ENCODE measurements around the gene MYO1A.
A peak's percentile ranks its signal among the peaks of the same experiment; 100 is the strongest.

Gene MYO1A

DNA sequence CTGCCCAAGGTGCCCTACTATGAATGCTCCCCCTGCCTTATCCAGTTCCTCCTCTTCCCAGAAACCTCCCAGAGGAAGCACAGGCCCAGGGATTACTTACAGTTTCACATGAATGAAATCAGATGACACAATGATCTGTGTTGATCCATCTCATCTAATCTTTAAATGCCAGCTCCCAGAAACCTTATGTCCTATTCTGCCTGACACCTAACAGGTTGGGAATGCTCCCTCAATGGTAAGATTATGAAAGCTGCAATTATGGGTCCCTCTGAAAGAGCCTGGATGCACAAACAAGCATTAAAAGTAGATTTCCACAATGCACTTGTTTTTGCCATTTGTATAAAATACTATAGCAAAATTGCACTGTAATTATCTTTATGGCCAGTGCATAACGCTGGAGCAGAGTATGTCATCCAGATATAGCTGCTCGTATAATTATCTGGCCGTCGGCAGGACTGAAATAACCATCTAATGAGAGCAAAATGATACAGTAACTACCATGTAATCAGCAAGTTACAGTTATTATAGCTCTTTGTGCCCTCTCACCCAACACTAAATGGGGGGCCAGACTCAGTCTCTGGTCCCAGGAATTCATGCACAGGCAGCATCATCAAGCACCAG lies 39.2 kb downstream of the MYO1A start:
- no peak for DNase-seq (ENCODE audit: extremely low read depth, insufficient read length)
- Histone ChIP-seq H3K27me3 (replicated peaks; ENCODE audit: control insufficient read depth, insufficient read depth, low read length) (no peaks in the 10 kb centered on the region), H3K4me3 (replicated peaks; ENCODE audit: low read depth, low read length) (no peak overlapping the region), H3K36me3 (ENCODE audit: control insufficient read depth, insufficient read depth, low read length) (no peaks in the 10 kb centered on the region)
- TF ChIP-seq, protein P1, sequence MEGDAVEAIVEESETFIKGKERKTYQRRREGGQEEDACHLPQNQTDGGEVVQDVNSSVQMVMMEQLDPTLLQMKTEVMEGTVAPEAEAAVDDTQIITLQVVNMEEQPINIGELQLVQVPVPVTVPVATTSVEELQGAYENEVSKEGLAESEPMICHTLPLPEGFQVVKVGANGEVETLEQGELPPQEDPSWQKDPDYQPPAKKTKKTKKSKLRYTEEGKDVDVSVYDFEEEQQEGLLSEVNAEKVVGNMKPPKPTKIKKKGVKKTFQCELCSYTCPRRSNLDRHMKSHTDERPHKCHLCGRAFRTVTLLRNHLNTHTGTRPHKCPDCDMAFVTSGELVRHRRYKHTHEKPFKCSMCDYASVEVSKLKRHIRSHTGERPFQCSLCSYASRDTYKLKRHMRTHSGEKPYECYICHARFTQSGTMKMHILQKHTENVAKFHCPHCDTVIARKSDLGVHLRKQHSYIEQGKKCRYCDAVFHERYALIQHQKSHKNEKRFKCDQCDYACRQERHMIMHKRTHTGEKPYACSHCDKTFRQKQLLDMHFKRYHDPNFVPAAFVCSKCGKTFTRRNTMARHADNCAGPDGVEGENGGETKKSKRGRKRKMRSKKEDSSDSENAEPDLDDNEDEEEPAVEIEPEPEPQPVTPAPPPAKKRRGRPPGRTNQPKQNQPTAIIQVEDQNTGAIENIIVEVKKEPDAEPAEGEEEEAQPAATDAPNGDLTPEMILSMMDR (IDR thresholded peaks at IDR 0.05; ENCODE audit: insufficient read depth, low read length, poor library complexity, severe bottlenecking) = no peak

DNA sequence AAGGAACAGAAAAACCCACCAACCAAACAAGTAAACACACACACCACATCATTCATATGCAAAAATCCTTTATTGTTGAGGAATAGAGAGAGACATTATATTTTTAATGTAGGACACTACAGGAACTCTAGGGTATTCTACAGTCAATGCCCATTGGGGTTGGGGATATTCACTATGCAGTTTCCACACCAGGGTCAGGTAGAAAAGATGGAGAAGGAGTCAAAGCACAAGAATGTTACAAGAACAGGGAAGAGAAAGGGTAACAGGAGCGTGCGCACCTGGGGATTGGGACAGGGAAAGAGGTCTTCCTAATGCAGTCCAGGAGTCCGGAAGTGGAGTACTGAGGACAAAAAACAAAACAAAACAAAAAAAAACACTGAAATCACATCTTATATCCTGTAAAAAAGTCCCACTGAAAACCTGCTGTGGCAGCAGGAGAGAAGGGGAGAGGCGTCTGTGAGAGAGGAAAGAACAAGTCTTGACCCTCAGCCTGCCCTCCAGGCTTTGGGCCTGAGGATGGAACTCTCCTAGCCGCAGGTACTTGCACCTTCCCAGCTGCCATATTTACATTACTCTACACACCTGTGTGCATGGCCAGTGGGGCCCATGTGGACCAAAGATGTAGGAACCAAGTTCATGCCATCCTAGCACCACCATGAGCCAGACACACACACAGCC lies 39.8 kb downstream of the MYO1A start:
- no peaks in the 10 kb centered on the region for H3K27me3 ChIP-seq (replicated peaks; ENCODE audit: control insufficient read depth, insufficient read depth, low read length)
- no peak for DNase-seq (ENCODE audit: extremely low read depth, insufficient read length)
- no peak overlapping the region for H3K4me3 ChIP-seq (replicated peaks; ENCODE audit: low read depth, low read length)
- TF ChIP-seq, protein P1 (IDR thresholded peaks at IDR 0.05; ENCODE audit: insufficient read depth, low read length, poor library complexity, severe bottlenecking) = no peak
- H3K36me3 ChIP-seq (ENCODE audit: control insufficient read depth, insufficient read depth, low read length) = no peaks in the 10 kb centered on the region

DNA sequence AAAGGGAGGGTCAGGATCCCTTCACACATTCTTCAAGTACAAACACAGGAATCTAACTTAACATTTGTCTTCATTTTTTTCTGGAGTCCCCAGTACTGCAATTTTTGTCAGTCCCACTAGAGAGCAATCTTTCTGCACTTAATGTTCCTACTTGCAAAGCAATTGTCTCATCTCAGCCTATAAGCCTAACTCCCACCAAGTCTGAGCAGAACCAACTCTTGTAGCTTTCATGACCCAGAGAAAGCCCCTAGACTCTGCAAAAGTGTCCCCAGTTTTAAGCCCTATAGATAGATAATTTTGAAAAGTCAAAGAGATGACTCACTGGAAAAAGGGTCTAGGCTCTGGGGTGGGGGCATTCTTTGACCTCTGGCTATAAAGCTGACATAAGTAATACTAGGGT lies 41.8 kb downstream of the MYO1A start:
- H3K27me3 ChIP-seq (replicated peaks; ENCODE audit: control insufficient read depth, insufficient read depth, low read length) = no peaks in the 10 kb centered on the region
- H3K36me3 ChIP-seq (ENCODE audit: control insufficient read depth, insufficient read depth, low read length) = peaks cover 6% of the 10 kb centered on the region
- TF ChIP-seq, protein P1 (IDR thresholded peaks at IDR 0.05; ENCODE audit: insufficient read depth, low read length, poor library complexity, severe bottlenecking) = peak; percentile 66
- H3K4me3 ChIP-seq (replicated peaks; ENCODE audit: low read depth, low read length) = no peak overlapping the region
- no peak for DNase-seq (ENCODE audit: extremely low read depth, insufficient read length)

DNA sequence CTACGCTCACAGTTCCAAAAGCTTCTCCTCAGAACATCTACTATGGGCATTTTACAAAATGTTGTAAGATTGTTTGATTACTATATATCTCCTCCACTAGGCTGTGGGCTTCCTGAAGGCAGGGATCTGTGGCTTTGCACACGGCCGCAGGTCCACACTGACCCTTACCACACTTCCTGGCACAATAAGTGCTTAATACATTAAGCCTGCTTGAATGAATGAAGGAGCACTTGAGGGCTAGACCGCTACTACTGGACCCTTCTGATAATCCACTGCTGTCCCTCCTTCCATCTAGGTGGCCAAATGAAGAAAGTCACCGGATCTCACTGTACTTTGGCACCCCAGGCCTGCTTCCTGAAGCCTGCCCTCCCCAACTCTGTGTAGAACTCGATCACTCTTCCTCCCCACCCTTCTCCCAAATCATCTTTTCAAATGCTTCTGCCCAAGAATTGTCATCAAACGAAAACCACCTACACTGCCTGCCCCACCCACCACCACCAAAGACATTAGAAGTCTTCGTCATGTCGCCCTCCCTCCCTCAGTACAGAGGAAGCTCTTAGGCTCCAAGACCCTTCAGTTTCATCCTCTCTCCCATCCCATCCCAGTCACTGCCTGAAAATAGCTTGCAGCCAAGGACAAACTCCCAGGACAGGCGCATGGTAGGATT lies 43.0 kb downstream of the MYO1A start:
- H3K27me3 ChIP-seq (replicated peaks; ENCODE audit: control insufficient read depth, insufficient read depth, low read length) = no peaks in the 10 kb centered on the region
- TF ChIP-seq, protein P1 (IDR thresholded peaks at IDR 0.05; ENCODE audit: insufficient read depth, low read length, poor library complexity, severe bottlenecking) = no peak
- H3K4me3 ChIP-seq (replicated peaks; ENCODE audit: low read depth, low read length) = peak overlapping the region; percentile 54
- H3K36me3 ChIP-seq (ENCODE audit: control insufficient read depth, insufficient read depth, low read length) = peaks cover 11% of the 10 kb centered on the region
- DNase-seq (ENCODE audit: extremely low read depth, insufficient read length) = no peak

DNA sequence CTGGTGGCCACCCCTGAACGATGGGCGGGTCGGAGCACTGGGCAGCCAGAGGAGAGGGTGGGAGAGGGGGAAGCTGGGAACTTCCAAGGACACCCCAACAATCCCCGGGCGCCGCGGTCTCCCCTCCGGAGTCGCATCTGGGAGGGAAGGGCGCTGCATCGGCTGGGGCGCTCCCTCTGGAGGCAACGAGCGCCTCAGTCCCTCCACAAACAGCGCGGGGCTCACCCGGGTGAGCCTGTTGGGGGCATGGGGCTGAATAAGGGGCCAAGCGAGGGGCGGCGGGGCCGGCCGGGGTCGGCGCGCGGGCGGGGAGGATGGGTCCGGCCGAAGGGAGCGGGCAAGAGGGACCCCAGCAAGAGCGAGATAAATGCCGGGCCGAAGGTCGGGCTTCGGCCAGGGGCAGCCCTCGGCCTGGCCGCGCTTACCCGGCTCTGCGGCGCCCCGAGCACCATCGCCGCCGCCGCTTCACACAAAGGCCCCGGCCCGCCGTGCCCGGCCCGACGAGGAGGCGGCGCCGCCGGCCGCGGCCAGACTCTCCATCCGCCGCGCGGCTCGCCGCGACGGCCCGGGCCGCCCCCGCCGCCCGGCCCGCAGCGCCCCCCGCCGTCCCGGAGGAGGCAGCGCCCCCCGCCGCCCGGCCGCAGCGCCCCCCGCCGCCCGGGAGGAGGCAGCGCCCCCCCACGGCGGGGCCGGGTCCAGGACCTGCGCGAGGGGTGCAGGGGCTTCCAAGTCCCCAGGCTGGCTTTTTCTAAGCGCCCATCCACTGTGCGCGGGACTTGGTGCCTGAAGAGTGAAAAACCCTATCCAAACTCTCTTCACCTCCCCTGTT lies 43.7 kb downstream of the MYO1A start, which contains the start of gene ZBTB39:
ZBTB39 (minus strand) TSS at position 567 of the 829 bp plus-strand sequence. CDS start 1,629 bp downstream, outside the sequence.
- H3K27me3 ChIP-seq (replicated peaks; ENCODE audit: control insufficient read depth, insufficient read depth, low read length) = no peaks in the 10 kb centered on the region
- peak; percentile 77 for DNase-seq (ENCODE audit: extremely low read depth, insufficient read length)
- TF ChIP-seq, protein P1 (IDR thresholded peaks at IDR 0.05; ENCODE audit: insufficient read depth, low read length, poor library complexity, severe bottlenecking) = peak; percentile 63
- peaks cover 12% of the 10 kb centered on the region for H3K36me3 ChIP-seq (ENCODE audit: control insufficient read depth, insufficient read depth, low read length)
- peak within 1 kb of the TSS; percentile 80 for H3K4me3 ChIP-seq (replicated peaks; ENCODE audit: low read depth, low read length)
